T1000 (cell line): ENCODE data around the gene ATP2A2.

Experiments used
- DNase-seq: peaks from one replicate; lab custom pipeline; 2025; ENCODE audit warnings: mixed read lengths; lab: John Stamatoyannopoulos, UW

ATP2A2 gene

DNA sequence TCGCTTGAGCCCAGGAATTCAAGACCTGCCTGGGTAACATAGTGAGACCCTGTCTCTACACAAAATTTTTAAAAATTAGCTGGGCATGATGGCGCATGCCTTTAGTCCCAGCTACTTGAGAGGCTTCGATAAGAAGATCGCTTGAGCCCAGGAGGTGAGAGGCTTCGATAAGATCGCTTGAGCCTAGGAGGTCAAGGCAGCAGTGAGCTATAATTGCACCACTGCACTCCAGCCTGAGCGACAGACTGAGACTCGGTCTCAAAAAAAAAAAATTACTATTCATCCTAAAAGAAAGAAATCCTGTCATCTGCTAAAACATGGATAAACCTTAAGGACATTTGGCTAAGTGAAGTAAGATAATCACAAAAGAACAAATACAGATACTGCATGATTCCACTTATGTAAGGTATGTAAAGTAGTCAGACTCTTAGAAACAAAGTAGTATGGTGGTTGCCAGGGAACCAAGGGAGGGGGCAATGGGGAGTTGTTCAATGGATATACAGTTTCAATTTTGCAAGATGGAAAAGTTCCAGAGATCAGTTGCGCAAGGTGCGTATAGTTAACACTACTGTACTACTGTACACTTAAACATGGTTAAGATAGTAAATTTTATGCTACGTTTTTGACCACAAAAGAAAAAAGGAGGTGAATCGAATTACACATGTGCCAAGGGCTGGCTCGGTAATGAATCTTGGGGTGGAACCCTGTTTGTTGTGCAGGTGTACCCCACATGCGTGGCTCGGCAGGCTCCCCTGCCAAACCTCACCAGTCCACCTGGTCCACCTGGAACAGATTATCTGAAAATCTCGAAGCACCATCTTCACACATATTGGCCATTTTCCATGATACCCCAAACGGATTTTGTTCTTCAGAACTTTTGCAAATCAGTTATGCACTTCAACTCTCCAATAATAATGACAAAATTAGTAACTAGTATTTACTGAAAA lies 18.3 kb upstream of the ATP2A2 start:
- no peak for DNase-seq

GRCh38 chr12:110266381-110266960 lies 14.6 kb upstream of the ATP2A2 start:
- peak; percentile 9 for DNase-seq

GRCh38 chr12:110266980-110267620 lies 13.9 kb upstream of the ATP2A2 start:
- peak; percentile 31 for DNase-seq

- peak; percentile 3 for DNase-seq
Observed at GRCh38 chr12:110269622-110270124, 11.4 kb upstream of the ATP2A2 start.

- DNase-seq, result no peak
Observed at GRCh38 chr12:110270125-110270962, 10.7 kb upstream of the ATP2A2 start.

GRCh38 chr12:110271015-110271414 lies 10.0 kb upstream of the ATP2A2 start:
- DNase-seq, result no peak

DNA sequence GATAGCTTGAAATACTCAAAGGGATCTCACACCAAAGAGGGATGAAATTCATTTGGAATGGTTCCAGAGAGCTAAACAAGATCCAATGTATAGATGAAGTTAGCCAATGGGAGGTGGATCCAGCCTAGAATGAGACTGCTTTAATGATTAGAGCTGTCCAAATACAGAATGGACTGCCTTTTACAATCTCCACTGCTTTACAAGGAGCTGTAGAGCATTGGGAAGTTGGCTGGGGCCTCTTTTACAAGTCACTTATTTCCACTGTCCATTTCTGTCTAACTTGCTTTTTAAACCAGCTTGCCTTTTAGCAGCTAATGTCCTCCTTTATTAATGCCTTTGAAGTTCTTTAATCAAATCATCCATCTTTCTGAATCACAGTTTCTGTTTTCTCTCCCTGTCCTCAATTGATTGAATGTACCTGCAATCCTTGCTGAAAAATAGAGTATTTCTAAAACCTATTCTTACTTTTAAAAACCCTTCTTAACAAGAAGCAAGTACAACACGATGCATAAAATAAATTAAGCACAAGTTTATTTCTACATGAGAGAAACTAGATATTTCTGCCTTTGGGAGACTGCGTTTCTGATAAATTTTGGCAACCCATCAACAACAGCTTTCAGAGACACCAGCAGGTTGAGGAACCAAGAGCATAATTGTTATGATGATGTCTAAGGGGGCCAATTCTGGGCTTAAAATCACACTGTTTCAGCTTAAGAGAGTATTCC lies 3.4 kb upstream of the ATP2A2 start:
- DNase-seq, result no peak

DNA sequence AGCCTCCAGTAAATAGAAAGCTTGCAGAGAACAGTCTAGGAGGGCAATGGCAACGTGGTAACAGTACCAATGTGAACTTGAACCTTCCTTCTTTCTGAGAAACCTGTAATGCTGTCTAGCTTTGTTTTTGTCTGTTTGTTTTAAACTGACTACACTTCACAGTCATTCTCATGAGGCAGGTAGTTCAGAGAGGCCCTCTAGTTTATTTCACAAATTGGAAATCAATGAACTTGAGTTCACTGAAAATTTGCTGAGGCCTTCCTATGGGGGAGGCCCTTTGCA lies 2.9 kb upstream of the ATP2A2 start:
- no peak for DNase-seq

DNA sequence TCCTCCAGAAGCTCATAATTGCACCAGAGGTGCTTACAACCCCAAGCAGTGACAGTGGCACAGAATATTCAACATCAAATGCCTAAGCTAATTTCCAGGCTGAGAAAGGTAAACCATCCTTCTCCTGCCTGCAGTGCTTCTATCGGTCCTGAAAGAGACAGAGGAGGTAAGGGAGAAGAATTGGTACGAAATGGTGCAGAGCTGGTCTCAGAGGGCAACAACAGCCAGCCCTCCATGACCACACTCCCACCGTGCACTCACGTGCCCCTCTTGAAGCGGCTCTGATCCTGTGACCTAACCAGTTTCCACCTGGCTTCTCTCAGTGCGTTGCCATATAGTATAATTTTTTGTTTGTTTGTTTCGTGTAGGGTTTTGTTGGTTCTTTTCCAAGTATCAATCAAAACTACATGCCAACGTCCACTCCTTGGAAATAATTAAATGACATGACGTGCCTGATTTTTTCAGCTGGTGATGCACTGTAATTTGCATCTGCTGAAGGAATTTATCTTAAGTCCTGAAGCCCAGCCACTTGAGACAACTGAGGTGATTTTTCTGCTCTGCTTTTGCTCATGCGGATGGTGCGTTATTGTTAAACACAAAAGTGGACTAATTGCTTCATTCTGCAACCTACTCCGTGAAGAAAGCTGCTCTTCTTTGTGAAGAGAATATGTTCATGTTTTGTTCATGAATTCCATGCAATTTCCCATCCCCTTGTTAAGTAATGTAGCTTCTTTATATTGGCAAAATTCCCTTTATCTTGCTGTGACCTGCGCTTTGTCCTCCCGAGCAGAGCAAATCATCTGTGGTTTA lies 1.3 kb upstream of the ATP2A2 start:
- DNase-seq, result no peak

DNA sequence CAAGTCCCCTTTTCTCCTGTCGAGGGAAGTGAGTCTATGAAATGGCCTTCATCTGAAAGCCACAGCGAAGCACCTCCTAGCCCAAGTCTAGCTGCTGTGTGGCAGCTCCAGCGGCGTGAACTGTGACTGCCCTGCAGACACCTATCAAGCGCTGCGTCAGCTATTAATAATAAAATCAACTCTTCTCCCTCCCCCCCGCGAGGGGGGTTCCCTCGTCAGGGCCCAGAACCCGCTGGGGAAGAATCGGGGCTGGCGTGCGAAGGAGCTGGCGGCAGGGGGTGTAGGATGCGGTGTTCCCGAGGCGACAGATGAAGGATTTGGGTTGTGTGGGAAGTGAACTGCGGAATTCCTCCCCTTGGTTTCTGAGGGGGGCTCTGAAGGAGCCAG lies 662 bp upstream of the ATP2A2 start:
- DNase-seq, result peak; percentile 34

DNA sequence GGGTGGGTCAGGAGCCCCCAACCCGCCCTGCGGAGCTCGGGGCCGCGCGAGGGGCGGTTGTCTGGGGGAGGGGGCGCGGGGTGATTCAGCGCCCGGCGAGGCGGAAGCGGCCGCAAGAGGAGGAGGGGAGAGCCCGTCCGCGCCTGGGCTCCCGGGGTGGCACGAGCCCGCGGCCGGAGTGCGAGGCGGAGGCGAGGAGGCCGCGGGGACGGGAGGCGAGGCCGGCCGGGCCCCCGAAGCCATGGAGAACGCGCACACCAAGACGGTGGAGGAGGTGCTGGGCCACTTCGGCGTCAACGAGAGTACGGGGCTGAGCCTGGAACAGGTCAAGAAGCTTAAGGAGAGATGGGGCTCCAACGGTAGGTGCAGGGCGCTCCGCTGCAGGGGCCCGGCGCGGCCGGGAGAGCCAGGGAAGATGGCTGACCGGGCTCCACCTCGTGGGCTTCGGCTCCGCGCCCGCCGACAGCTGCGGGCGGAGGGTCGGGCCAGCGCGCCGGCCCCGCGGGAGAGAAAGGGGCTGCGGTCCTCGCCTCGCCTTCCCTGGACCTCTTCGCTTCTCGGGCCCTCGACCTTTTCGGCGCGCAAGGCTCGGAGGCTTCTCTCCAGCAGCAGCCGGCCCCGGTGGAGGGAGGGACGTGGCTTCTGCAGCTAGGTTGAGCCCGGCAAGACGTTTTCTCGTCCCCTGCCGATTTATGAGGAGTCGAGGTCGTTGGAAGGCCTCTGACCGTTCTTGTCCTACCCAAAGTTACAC lies 677 bp downstream of the ATP2A2 start:
- DNase-seq, result peak; percentile 11

- DNase-seq, result no peak
Observed at GRCh38 chr12:110282300-110282860, 1.3 kb downstream of the ATP2A2 start.

DNA sequence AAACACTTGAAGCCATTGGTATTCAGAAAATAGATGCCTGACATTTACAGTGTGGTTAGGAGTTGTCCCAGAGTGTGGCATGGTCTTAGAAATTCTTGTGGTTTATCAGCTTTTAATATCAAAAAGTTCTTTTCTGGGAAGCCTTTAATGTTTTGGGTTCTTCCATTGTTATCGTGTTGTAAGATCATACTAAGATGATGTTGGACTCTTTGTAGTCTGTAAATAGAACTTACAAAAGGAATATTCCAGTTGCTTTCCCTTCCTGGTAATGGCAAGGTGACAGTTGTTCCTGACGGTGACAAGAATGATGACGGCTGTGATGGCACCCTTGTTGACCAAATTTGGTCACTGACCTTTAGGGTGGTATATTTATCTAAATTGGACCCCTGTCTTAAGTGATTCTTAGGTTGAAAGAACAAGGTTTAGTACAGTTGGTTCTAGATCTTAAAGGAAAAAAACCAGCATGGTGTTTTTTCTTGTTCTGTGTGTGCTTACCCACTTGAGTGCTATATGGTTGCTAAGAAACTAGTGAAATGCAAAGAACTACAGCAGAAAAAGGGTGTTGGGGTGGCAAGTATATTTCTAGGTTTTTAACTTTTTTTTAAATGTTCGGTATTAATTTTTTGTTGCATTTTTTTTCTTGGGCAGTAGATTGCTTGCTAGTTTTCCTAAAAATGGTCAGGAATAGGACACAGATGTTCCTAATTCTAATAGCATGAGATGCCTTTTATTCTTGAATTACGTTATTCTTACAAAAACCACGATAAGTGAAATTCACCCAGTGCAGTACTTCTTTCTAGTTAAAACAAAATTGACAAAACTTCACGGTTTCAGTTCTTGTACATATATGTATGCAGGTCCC lies 2.1 kb downstream of the ATP2A2 start:
- DNase-seq, result no peak

DNA sequence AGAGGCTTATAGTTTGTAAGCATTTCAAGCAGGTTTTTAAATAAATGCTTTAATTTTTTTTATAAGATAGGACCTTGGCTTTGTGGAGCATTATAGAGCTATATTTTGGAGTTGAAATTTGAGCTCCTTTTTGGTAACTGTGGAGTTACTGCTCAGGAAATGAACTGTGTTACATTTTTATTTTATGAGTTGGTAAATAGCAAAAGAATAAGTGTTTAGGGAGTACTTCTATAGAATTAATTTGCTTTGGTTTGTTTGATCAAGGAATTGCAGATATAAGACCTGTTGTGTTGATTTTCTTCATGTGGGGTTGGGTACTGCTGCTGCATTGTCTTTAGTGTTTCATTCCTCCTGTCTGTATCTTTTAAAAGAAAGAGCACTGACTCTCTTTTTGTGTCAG lies 3.5 kb downstream of the ATP2A2 start:
- DNase-seq, result no peak

DNA sequence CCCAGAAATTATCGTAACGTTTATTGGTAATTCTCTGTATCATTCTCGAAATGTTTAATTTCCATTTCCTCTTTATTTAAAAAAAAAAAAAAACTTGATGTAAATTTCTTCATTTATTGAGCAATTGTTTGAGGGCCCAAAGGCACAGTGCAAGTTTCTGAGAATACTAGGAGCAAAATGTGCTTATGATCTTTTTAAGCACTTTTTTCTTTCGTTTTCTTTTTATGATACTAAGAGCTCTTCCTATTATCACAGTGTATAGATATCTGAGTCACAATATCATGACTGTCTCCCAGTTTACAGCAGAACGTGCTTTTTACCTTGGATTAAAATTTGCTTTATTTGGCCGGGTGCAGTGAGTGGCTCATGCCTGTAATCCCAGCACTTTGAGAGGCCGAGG lies 5.6 kb downstream of the ATP2A2 start:
- DNase-seq, result no peak

- no peak for DNase-seq
Observed at GRCh38 chr12:110287986-110288385, 6.9 kb downstream of the ATP2A2 start.

DNA sequence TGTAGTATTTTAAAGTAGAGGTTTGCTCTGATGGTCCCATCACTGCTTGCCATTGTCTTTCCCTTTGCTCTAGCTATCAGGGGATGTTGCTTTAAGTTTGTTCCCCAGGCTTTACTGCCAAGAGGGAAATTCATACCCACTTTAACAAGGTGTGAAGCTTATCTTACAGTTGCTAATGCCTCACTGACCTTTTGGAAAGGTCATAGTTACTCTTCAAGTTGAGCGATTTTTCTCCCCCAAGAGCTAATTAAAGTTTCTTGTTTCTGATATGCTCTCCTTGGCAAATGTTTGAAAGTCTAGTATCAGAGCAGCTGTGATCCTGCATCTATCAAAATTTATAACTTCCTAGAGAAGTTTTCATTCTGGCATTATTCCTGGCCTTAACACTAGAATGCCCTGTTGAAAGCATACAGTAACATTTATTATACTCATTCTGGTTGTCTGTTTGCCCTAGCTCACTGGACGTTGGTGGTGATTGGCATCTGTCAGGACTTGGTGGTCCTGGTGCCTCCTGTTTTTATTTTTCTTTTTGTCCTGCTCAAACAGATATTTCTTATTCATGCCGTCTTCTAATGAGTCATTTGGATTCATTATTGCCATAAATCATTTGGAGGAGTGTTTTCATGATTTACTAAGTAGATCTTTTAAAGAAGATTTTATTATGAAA lies 8.1 kb downstream of the ATP2A2 start:
- no peak for DNase-seq

GRCh38 chr12:110289711-110290078 lies 8.6 kb downstream of the ATP2A2 start:
- DNase-seq, result no peak
